K562 treated with DMSO at 1 percent for 48 hours (cell line): Measurements from ENCODE around the gene QPRT. TPM values are rescaled to one million over a fixed set of nuclear protein-coding genes. Genes with fewer than 3 reads are reported as not detected.

Experiments used
- total RNA-seq: library from RNA; unstranded; fragments of 300-600 nt; gene quantifications from 2 replicates; pipeline ENCODE4 v1.2.3, GENCODE V29; 2022; ENCODE audit warnings: low replicate concordance; ENCODE audit errors: extremely low read depth

The QPRT gene
- total RNA-seq, result 166 TPM in 1 of 2 replicates, not detected in the other

GRCh38 chr16:29678691-29679267 lies at the start of gene QPRT:
TSS of gene QPRT (plus strand) at chr16:29679180. CDS start at chr16:29679198, 18 bp downstream.

DNA sequence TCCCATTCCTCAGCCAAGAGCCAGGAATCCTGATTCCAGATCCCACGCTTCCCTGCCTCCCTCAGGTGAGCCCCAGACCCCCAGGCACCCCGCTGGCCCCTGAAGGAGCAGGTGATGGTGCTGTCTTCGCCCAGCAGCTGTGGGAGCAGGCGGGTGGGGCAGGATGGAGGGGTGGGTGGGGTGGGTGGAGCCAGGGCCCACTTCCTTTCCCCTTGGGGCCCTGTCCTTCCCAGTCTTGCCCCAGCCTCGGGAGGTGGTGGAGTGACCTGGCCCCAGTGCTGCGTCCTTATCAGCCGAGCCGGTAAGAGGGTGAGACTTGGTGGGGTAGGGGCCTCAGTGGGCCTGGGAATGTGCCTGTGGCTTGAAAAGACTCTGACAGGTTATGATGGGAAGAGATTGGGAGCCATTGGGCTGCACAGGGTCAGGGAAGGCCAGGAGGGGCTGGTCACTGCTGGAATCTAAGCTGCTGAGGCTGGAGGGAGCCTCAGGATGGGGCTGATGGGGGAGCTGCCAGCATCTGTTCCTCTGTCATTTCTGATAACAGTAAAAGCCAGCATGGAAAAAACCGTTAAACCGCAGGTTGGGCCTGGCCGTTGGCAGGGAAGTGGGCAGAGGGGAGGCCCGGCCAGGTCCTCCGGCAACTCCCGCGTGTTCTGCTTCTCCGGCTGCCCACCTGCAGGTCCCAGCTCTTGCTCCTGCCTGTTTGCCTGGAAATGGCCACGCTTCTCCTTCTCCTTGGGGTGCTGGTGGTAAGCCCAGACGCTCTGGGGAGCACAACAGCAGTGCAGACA lies 15.8 kb upstream of the QPRT start, which contains the start of gene SPN:
SPN (plus strand) TSS at position 232 of the 791 bp plus-strand sequence; CDS start at position 714, 482 bp downstream.

GRCh38 chr16:29745853-29746345 lies 66.9 kb downstream of the QPRT start, which contains the start of gene C16orf54:
TSS of gene C16orf54 (minus strand) at chr16:29745990. CDS start at chr16:29744951, 1,039 bp downstream.

Other genes starting within 250 kb of the QPRT start
- not detected in 2 replicates for gene BOLA2, start 224.8 kb upstream of the QPRT start, total RNA-seq
- not detected in 2 replicates for gene SLX1B, start 224.6 kb upstream of the QPRT start, total RNA-seq
- gene SULT1A4, start 219.3 kb upstream of the QPRT start, total RNA-seq, result not detected in 2 replicates
- not detected in 2 replicates for gene NPIPB12, start 172.8 kb upstream of the QPRT start, total RNA-seq
- gene SPN, start 15.9 kb upstream of the QPRT start, total RNA-seq, result not detected in 2 replicates
- not detected in 2 replicates for gene C16orf54, start 66.8 kb downstream of the QPRT start, total RNA-seq
- gene ZG16, start 99.1 kb downstream of the QPRT start, total RNA-seq, result not detected in 2 replicates
- 188 TPM in 1 of 2 replicates, not detected in the other for gene KIF22, start 111.6 kb downstream of the QPRT start, total RNA-seq
- not detected in 2 replicates for gene MAZ, start 127.3 kb downstream of the QPRT start, total RNA-seq
- gene PRRT2, start 133.0 kb downstream of the QPRT start, total RNA-seq, result not detected in 2 replicates
- not detected in 2 replicates for gene PAGR1, start 137.0 kb downstream of the QPRT start, total RNA-seq
- not detected in 2 replicates for gene MVP, start 141.3 kb downstream of the QPRT start, total RNA-seq
- gene CDIPT, start 184.0 kb downstream of the QPRT start, total RNA-seq, result not detected in 2 replicates
- gene SEZ6L2, start 220.4 kb downstream of the QPRT start, total RNA-seq, result not detected in 2 replicates
- gene ASPHD1, start 221.3 kb downstream of the QPRT start, total RNA-seq, result not detected in 2 replicates
- not detected in 2 replicates for gene KCTD13, start 247.0 kb downstream of the QPRT start, total RNA-seq